Stomach (tissue), 4 donors: ENCODE data around the gene ZNF385D.

Source experiments
- EP300 ChIP-seq: sonication (generic); formaldehyde crosslinking; IDR thresholded peaks from one replicate; pipeline ENCODE4 v1.6.1; 2017; ENCODE audit warnings: antibody characterized with exemption
- POLR2A ChIP-seq, 4 donors: fragments of 450-650 bp; IDR thresholded peaks; one replicate each; pipeline ENCODE4 v1.6.1; 2016; ENCODE audit warnings: antibody characterized with exemption in 4 of 4, control low read depth in 2 of 4, mild to moderate bottlenecking in 1 of 4, moderate library complexity in 1 of 4
- TF ChIP-seq, protein P1 (sequence below), 7 experiments: fragments of 450-650 bp in 4 of 7; fragments of 200-600 bp in 3 of 7; sonication (generic) in 3 of 7; IDR thresholded peaks; one replicate each; pipeline ENCODE4 v1.5.1; 2016 to 2019; ENCODE audit warnings: antibody characterized with exemption in 7 of 7, control low read depth in 2 of 7, mild to moderate bottlenecking in 1 of 7

DNA sequence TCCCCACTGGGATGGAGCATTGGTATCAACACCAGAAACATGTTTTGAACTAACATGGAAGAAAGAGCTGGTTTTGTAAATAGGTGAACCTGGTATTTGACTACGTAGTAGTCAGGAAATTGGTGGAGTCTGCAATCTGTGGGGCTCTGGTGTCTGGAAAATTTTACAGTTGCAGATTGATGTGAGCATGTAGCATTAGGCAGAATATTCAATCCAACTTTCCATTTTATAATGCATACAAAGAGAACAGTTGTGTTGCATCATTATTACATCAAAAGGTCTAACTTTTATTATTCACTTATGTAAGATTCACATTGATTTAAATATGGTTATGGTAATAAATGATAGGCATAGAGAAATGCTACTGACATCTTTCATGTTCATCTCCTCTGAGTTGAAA, 340.0 kb downstream of the ZNF385D start:
- TF ChIP-seq, protein P1, sequence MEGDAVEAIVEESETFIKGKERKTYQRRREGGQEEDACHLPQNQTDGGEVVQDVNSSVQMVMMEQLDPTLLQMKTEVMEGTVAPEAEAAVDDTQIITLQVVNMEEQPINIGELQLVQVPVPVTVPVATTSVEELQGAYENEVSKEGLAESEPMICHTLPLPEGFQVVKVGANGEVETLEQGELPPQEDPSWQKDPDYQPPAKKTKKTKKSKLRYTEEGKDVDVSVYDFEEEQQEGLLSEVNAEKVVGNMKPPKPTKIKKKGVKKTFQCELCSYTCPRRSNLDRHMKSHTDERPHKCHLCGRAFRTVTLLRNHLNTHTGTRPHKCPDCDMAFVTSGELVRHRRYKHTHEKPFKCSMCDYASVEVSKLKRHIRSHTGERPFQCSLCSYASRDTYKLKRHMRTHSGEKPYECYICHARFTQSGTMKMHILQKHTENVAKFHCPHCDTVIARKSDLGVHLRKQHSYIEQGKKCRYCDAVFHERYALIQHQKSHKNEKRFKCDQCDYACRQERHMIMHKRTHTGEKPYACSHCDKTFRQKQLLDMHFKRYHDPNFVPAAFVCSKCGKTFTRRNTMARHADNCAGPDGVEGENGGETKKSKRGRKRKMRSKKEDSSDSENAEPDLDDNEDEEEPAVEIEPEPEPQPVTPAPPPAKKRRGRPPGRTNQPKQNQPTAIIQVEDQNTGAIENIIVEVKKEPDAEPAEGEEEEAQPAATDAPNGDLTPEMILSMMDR (IDR thresholded peaks at IDR 0.05) = no peak
- no peak for TF ChIP-seq POLR2A (IDR thresholded peaks at IDR 0.05)
- TF ChIP-seq EP300 = no peak
